HUES48 (cell line): Measurements from ENCODE around the gene SEL1L2.

Source experiments
- H3K27ac ChIP-seq: one replicate; pipeline ENCODE4 v1.7.0; 2013; ENCODE audit warnings: low read depth, low read length, inconsistent platforms
- H3K27me3 ChIP-seq: 2 replicates; pipeline ENCODE4 v1.6.1; 2013; ENCODE audit warnings: mild to moderate bottlenecking, low read length; ENCODE audit not compliant: control insufficient read depth, insufficient read depth
- H3K36me3 ChIP-seq: 2 replicates; pipeline ENCODE4 v1.6.1; 2013; ENCODE audit warnings: low read length; ENCODE audit not compliant: control insufficient read depth, insufficient read depth
- H3K4me1 ChIP-seq: 2 replicates; pipeline ENCODE4 v1.6.1; 2013; ENCODE audit warnings: mild to moderate bottlenecking, low read length; ENCODE audit not compliant: control insufficient read depth, insufficient read depth
- H3K4me3 ChIP-seq: 2 replicates; pipeline ENCODE4 v1.5.1; 2013; ENCODE audit warnings: mild to moderate bottlenecking, low read depth, low read length
- H3K9ac ChIP-seq: 2 replicates; pipeline ENCODE4 v1.6.1; 2013; ENCODE audit warnings: mild to moderate bottlenecking, low read depth, low read length, moderate library complexity
- H3K9me3 ChIP-seq: 2 replicates; pipeline ENCODE4 v1.6.1; 2013; ENCODE audit warnings: low read length; ENCODE audit not compliant: control insufficient read depth, insufficient read depth

SEL1L2 gene

DNA sequence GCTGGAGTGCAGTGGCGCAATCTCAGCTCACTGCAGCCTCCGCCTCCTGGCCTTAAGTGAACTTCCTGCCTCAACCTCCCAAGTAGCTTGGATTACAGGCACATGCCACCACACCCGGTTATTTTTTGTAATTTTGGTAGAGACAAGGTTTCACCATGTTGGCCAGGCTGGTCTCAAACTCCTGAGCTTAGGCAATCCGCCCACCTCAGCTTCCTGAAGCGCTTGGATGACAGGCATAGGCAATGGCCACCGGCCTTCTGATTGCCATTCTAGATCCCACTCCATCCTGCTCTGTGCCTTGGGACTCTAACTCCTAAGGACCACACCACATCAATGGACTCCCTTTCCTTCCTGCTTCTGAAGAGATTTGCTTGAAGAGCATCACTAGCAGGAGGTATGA lies 60.6 kb downstream of the SEL1L2 start:
- no peak overlapping the region for H3K4me3 ChIP-seq
- no peaks in the 10 kb centered on the region for H3K4me1 ChIP-seq
- H3K9me3 ChIP-seq = no peaks in the 10 kb centered on the region
- no peaks in the 10 kb centered on the region for H3K36me3 ChIP-seq
- H3K27me3 ChIP-seq = no peaks in the 10 kb centered on the region
- no peak overlapping the region for H3K9ac ChIP-seq
- no peak overlapping the region for H3K27ac ChIP-seq

DNA sequence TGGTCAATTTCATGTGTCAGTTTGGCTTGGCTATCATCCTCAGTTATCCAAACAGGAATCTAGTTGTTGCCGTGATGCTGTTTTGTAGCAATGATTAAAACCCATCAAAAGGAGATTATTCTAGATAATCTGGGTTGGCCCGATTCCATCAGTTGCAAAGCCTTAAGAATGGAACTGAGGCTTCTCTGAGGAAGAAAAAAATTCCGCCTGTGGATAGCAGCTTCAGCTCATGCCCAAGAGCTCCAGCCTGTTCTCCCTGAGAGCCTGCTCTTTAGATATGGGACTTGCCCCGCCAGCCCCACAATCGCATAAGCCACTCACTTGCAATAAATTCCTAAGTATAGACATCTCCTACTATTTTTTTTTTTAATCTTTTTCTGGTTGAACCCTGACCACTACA lies 61.5 kb downstream of the SEL1L2 start:
- Histone ChIP-seq H3K9me3 (no peaks in the 10 kb centered on the region), H3K4me1 (no peaks in the 10 kb centered on the region), H3K36me3 (no peaks in the 10 kb centered on the region), H3K4me3 (no peak overlapping the region), H3K9ac (no peak overlapping the region), H3K27me3 (no peaks in the 10 kb centered on the region), H3K27ac (no peak overlapping the region)

DNA sequence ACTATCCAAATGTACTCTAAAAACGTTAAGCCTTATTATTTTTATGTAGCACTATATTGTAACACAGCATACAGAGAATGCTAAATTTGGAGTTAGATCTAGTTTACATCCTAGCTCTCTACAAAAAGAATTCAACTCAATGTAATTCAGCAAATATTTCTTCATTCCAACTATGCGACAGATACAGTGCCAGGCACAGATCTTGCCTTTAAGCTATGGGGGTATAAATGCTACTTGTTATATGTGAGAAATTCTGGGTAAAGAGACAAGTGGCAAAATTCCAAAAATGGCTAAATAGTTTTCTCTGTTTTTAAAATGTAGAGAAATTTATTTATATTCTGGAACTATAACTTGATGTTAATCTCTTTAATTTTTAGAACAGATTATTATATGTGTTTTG lies 63.2 kb downstream of the SEL1L2 start:
- H3K36me3 ChIP-seq = no peaks in the 10 kb centered on the region
- no peak overlapping the region for H3K9ac ChIP-seq
- no peak overlapping the region for H3K27ac ChIP-seq
- no peaks in the 10 kb centered on the region for H3K9me3 ChIP-seq
- no peaks in the 10 kb centered on the region for H3K4me1 ChIP-seq
- no peaks in the 10 kb centered on the region for H3K27me3 ChIP-seq
- H3K4me3 ChIP-seq = no peak overlapping the region

DNA sequence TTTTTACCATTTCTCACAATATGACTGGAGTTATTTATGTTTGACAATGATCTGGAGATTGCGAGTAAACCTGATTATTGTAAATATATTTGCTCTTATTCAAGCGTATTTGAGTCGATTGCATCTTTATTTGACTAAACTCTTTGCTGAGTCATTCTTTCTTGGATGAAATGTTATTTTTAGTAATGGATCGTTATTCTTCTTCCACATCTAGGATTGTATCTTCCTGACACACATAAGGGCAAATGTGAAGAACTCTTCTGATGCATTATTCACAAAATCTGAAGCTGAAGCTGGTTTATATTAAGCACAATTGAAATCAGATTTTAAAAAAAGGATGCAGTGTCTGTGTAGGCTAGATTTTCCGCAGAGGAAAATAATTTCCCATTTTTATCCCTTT lies 68.2 kb downstream of the SEL1L2 start:
- H3K27me3 ChIP-seq = no peaks in the 10 kb centered on the region
- no peak overlapping the region for H3K4me3 ChIP-seq
- H3K9ac ChIP-seq = no peak overlapping the region
- H3K4me1 ChIP-seq = 0 out of 2 replicates have a peak, but pooled peaks cover 2% of the 10 kb centered on the region
- H3K36me3 ChIP-seq = no peaks in the 10 kb centered on the region
- no peaks in the 10 kb centered on the region for H3K9me3 ChIP-seq
- H3K27ac ChIP-seq = no peak overlapping the region

DNA sequence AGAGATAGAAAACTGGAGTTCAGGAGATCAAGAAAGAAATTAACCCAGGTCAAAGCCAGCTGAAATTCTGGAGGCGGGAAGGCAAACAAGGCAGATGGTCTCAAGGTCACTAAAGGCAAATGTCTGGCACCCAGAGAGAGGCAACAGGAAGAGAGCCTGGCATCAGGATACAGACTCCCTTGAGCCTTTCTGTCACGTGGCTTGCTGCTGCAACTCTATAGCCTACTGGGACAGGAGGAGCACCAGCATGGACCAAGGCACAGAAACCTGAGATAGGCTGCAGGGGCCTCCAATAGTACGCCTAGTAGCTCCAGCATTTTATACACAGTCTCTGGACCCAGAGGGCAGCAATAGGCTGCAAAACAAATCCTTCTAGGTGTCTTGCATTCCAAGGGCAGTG lies 75.1 kb downstream of the SEL1L2 start:
- H3K9me3 ChIP-seq = no peaks in the 10 kb centered on the region
- no peak overlapping the region for H3K9ac ChIP-seq
- no peak overlapping the region for H3K4me3 ChIP-seq
- no peaks in the 10 kb centered on the region for H3K27me3 ChIP-seq
- H3K27ac ChIP-seq = no peak overlapping the region
- no peaks in the 10 kb centered on the region for H3K4me1 ChIP-seq
- H3K36me3 ChIP-seq = no peaks in the 10 kb centered on the region

DNA sequence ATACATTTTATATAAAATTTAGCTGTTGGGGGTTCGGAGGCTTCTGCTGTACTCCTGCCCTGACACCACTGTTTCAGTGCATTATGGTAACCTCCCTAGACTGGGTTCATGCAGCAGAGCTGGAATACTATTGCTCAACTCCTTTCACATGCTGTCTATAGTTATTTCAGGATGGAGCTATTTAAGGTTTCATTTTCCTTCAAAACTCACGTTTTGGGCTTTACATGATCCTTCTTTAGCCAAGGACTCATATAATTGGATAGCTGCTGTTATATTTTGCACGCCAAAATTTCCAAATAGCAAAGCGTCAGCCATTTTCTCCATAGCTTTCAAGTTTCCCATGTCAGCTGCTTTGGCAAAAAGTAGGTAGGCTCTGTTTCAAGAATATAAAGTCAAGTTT lies 76.8 kb downstream of the SEL1L2 start:
- H3K27ac ChIP-seq = no peak overlapping the region
- H3K9ac ChIP-seq = no peak overlapping the region
- no peaks in the 10 kb centered on the region for H3K9me3 ChIP-seq
- H3K27me3 ChIP-seq = no peaks in the 10 kb centered on the region
- no peaks in the 10 kb centered on the region for H3K4me1 ChIP-seq
- no peaks in the 10 kb centered on the region for H3K36me3 ChIP-seq
- H3K4me3 ChIP-seq = no peak overlapping the region

DNA sequence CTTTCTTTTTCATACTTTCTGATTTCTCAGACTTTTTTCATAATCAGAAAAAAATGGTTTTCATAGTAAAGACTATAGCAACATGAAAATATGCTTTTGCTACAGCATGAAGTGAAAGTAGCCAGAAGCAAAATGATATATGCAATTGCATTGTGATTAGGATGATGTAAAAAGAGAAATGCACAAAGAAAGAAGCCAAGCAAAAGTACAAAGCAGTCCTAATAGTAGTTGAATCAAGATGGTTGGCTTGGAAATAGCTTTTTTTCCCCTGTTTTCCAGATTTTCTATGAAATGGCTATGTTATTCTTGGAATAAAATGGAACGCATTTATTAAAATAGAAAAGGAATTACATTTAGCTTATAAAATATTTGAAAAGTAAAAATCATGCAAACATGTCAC lies 77.3 kb downstream of the SEL1L2 start:
- no peaks in the 10 kb centered on the region for H3K9me3 ChIP-seq
- no peak overlapping the region for H3K4me3 ChIP-seq
- H3K27me3 ChIP-seq = no peaks in the 10 kb centered on the region
- H3K9ac ChIP-seq = no peak overlapping the region
- no peak overlapping the region for H3K27ac ChIP-seq
- H3K4me1 ChIP-seq = no peaks in the 10 kb centered on the region
- H3K36me3 ChIP-seq = no peaks in the 10 kb centered on the region

DNA sequence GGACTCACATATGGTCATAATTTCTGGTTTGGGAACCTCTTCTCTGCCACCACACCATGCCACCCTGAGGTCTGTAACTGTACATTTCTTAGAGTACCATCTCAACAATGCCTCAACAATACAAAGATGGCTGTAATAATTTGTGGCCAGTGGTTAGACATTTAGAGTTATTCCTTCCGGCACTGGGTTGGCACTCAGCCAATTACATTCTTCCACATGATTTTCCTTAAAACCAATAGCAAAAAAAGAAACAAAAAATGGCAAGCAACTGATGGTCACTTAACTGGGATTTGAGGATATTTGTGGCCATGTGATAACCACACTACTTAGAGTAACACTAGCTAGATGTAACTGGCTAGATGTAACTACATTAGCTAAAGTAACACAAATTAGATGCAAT lies 79.9 kb downstream of the SEL1L2 start:
- no peaks in the 10 kb centered on the region for H3K9me3 ChIP-seq

DNA sequence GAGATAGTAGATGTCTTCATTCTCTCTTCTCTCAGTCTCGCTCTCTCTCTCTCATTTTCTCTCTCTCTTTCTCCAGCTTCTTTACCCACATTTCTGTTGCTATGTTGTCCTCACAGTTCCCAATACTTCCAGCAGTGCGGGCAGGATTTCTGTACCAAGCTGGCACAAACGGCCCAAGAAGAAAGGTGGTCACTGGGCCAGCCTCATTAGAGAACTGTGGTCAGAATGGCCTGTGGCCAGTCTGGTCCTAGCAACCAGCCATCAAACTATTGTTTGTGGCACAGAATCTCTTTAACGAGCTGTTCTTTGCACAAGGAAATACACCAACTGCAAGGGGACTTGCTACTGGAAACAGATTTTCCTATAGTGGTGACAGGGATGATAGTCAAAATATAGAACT lies 81.3 kb downstream of the SEL1L2 start:
- H3K27ac ChIP-seq = no peak overlapping the region
- no peaks in the 10 kb centered on the region for H3K4me1 ChIP-seq
- H3K9ac ChIP-seq = no peak overlapping the region
- no peaks in the 10 kb centered on the region for H3K27me3 ChIP-seq
- no peaks in the 10 kb centered on the region for H3K36me3 ChIP-seq
- H3K9me3 ChIP-seq = no peaks in the 10 kb centered on the region
- H3K4me3 ChIP-seq = no peak overlapping the region

More for the DNA sequence above, 79.9 kb downstream of the SEL1L2 start:
- Histone ChIP-seq H3K9ac (no peak overlapping the region), H3K4me1 (no peaks in the 10 kb centered on the region), H3K4me3 (no peak overlapping the region), H3K36me3 (no peaks in the 10 kb centered on the region), H3K27ac (no peak overlapping the region), H3K27me3 (no peaks in the 10 kb centered on the region)

DNA sequence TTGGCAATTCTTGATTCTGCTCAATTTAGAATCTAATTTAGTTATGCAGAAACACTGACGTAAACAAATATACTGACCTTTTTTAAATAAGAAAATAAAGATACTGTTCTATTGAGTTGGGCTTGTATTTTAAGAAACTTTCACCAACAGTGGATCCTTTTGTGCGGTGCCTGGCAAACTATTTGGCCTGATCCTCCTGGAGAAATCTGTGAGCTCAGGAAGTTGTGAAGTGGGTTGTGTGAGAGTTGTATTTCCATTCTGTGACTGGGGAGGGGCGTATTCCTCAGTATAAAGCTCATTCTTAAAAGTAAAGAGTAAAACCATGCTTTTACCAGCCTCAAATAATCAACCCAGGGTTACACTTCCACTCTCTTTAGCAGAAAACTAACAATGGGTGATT lies 85.6 kb downstream of the SEL1L2 start:
- H3K36me3 ChIP-seq = no peaks in the 10 kb centered on the region
- no peak overlapping the region for H3K4me3 ChIP-seq
- no peaks in the 10 kb centered on the region for H3K4me1 ChIP-seq
- H3K27ac ChIP-seq = no peak overlapping the region
- H3K9me3 ChIP-seq = no peaks in the 10 kb centered on the region
- H3K9ac ChIP-seq = no peak overlapping the region
- no peaks in the 10 kb centered on the region for H3K27me3 ChIP-seq

DNA sequence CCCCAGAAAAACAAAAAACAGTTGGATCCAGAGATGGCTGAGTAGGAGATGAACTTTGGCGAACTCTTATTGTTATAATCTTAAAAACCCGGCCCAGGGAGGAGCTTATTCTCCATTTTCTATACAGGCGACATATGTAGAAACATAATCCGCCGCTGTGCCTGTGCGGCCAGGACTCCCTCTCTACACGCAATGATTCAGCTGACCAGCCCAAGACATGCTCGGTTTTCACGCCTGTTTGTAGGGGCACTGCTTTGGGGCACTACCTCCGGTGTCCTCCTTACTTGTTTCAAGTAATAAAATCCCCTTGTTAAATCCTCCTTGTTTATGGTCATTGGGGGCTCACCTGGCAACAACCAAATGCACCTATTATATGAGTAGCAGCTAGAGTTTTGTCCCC lies 89.9 kb downstream of the SEL1L2 start:
- no peaks in the 10 kb centered on the region for H3K4me1 ChIP-seq
- H3K4me3 ChIP-seq = no peak overlapping the region
- no peaks in the 10 kb centered on the region for H3K36me3 ChIP-seq
- H3K9ac ChIP-seq = no peak overlapping the region
- H3K9me3 ChIP-seq = no peaks in the 10 kb centered on the region
- H3K27me3 ChIP-seq = no peaks in the 10 kb centered on the region
- no peak overlapping the region for H3K27ac ChIP-seq

DNA sequence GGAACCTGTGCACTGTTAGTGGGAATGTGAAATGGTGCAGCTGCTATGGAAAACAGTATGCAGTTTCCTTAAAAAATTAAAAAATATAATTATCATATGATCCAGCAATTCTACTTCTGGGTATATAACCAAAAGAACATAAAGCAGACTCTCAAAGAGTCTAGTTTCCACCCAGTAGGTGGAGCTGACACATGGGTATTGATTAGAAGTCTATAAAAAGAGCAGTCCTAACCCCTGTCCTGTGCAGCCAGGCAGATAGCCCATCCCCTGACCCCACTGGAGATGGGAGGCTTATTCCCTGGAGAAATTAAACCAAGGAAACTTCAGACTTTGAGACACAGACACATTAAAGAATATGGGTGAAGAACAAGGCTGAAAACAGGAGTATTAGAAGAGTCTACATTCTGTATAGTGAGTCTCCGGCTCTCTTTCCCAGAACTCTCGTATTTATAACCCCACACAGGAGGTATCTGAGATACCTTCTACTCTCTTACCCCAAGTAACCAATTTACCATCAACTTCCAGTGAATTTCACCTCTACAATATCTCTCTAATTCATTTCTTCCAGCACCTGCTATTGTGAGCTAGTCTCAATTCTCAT lies 92.3 kb downstream of the SEL1L2 start:
- H3K9me3 ChIP-seq = no peaks in the 10 kb centered on the region
- H3K27ac ChIP-seq = no peak overlapping the region
- no peak overlapping the region for H3K9ac ChIP-seq
- no peaks in the 10 kb centered on the region for H3K36me3 ChIP-seq
- H3K4me3 ChIP-seq = no peak overlapping the region
- no peaks in the 10 kb centered on the region for H3K27me3 ChIP-seq
- no peaks in the 10 kb centered on the region for H3K4me1 ChIP-seq
